GM23338 (cell line): Measurements from ENCODE around the gene IL1B. TPM values are rescaled to one million over a fixed set of nuclear protein-coding genes. Genes with fewer than 3 reads are reported as not detected.

ENCODE experiments used
- CREB1 ChIP-seq: fragments of 250-450 bp; sonication (Bioruptor Pico); IDR thresholded peaks from 2 replicates; pipeline ENCODE4 v1.5.0; 2020; ENCODE audit warnings: low read depth, mild to moderate bottlenecking, moderate library complexity
- CTCF ChIP-seq, 2 experiments: fragments of 200-600 bp in 1 of 2; sonication (generic) in 1 of 2; conservative IDR thresholded peaks; 2 replicates each; pipeline versions ENCODE4 v1.5.1 to v1.6.1; 2016 to 2017; ENCODE audit warnings: antibody characterized with exemption in 2 of 2, low read depth in 2 of 2, mild to moderate bottlenecking in 2 of 2, moderate library complexity in 1 of 2
- EZH2phosphoT487 ChIP-seq: fragments of 200-600 bp; sonication (generic); IDR thresholded peaks from one replicate; pipeline ENCODE4 v1.8.1; 2018; ENCODE audit warnings: antibody characterized with exemption; ENCODE audit not compliant: unreplicated experiment
- JUNB ChIP-seq: IDR thresholded peaks from one replicate; pipeline ENCODE4 v1.6.1; 2016; ENCODE audit warnings: antibody characterized with exemption; ENCODE audit not compliant: unreplicated experiment
- POLR2AphosphoS5 ChIP-seq: IDR thresholded peaks from 2 replicates; pipeline ENCODE4 v1.6.1; 2016; ENCODE audit warnings: antibody characterized with exemption, low read depth
- REST ChIP-seq: IDR thresholded peaks from one replicate; pipeline ENCODE4 v1.6.1; 2018; ENCODE audit warnings: antibody characterized with exemption; ENCODE audit not compliant: unreplicated experiment
- ZNF331 ChIP-seq: fragments of 250-450 bp; sonication (Bioruptor Pico); IDR thresholded peaks from 2 replicates; pipeline ENCODE4 v1.5.0; 2020; ENCODE audit warnings: low read depth, mild to moderate bottlenecking, moderate library complexity
- ZNF462 ChIP-seq: fragments of 250-450 bp; sonication (Bioruptor Pico); IDR thresholded peaks from 2 replicates; pipeline ENCODE4 v1.5.0; 2020; ENCODE audit warnings: mild to moderate bottlenecking, moderate library complexity
- polyA plus RNA-seq: library from polyadenylated mRNA; unstranded; fragments of >200 nt; fragmentation: Nextera tagmentation; extraction: Ambion mirVana; gene quantifications from 2 replicates; pipeline ENCODE4 v1.2.1, GENCODE V29; 2016
- total RNA-seq: library from RNA; depleted of rRNA; stranded (reverse); fragments of >200 nt; shearing (Covaris generic); gene quantifications from 2 replicates; pipeline ENCODE4 v1.2.3, GENCODE V29; 2014

IL1B gene
- total and polyA plus RNA-seq, 2 experiments from 2014 or later: not detected

- TF ChIP-seq ZNF462 (CRISPR knock-in tag): no peak
- no peak for TF ChIP-seq REST
- TF ChIP-seq JUNB: no peak
- TF ChIP-seq ZNF331 (CRISPR knock-in tag): no peak
- no peak for TF ChIP-seq EZH2phosphoT487
- no peak for TF ChIP-seq POLR2AphosphoS5
- TF ChIP-seq CTCF (conservative IDR thresholded peaks at IDR 0.05; ENCODE audit: low read depth in 2 of 2): no peak
- TF ChIP-seq CREB1 (CRISPR knock-in tag): no peak
Observed at GRCh38 chr2:112813280-112813966, 23.2 kb downstream of the IL1B start (continued).
